H1 (cell line): ENCODE results near the gene BCL2L13.
"Not testable (repeated sequence)": the region's sequence is repeated elsewhere in the genome, so short reads cannot be mapped to it uniquely, and the experiment has no call there.

Experiments
- KDM5A ChIP-seq: fragments of 200-600 bp; IDR thresholded peaks from 2 replicates; pipeline ENCODE4 v1.7.1; 2012; ENCODE audit warnings: mild to moderate bottlenecking, low read length, inconsistent platforms, mixed read lengths
- NRF1 ChIP-seq: IDR thresholded peaks from 2 replicates; pipeline ENCODE4 v1.6.1; 2011; ENCODE audit warnings: mild to moderate bottlenecking, low read depth, low read length, improper control_type of control experiment
- PHF8 ChIP-seq: fragments of 200-600 bp; sonication (generic); conservative IDR thresholded peaks from 2 replicates; pipeline ENCODE4 v1.7.1; 2012; ENCODE audit warnings: low read depth, mild to moderate bottlenecking, inconsistent platforms, low read length, moderate library complexity
- POLR2A ChIP-seq, 2 experiments: IDR thresholded peaks; 1 replicate in 1 of 2; 2 replicates in 1 of 2; pipeline ENCODE4 v1.6.1; 2011; ENCODE audit warnings: low read depth in 2 of 2, low read length in 2 of 2, mild to moderate bottlenecking in 2 of 2; ENCODE audit errors: control extremely low read depth in 1 of 2
- TCF12 ChIP-seq: IDR thresholded peaks from 2 replicates; pipeline ENCODE4 v1.6.1; 2011; ENCODE audit warnings: low read depth, mild to moderate bottlenecking, low read length
- YY1 ChIP-seq: IDR thresholded peaks from 2 replicates; pipeline ENCODE4 v1.6.1; 2011; ENCODE audit warnings: low read depth, mild to moderate bottlenecking, low read length

DNA sequence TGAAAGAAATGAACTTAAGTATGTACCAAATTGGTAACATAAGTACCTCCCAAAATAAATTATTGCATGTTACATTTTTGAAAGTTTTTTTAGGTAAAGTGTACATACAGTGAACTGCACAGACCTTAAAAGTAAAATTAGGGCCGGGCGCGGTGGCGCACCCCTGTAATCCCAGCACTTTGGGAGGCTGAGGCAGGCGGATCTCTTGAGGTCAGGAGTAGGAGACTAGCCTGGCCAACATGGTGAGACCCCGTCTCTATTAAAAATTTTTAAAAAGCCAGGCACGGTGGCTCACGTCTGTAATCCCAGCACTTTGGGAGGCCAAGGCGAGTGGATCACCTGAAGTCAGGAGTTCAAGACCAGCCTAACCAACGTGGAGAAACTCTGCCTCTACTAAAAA lies 1.7 kb upstream of the BCL2L13 start:
- TF ChIP-seq TCF12; NRF1; KDM5A; YY1; POLR2A (IDR thresholded peaks at IDR 0.05; ENCODE audit: control extremely low read depth in 1 of 2, low read depth in 2 of 2, low read length in 2 of 2); PHF8: not testable (repeated sequence)
